GM10266 (cell line): ENCODE results near the gene TRABD2A.

Source experiments
- DNase-seq: peaks from one replicate; pipeline ENCODE4 v3.0.0; 2012; ENCODE audit errors: extremely low spot score
- TF ChIP-seq, protein P1 (sequence below): IDR thresholded peaks from 2 replicates; pipeline ENCODE4 v1.5.1; 2012; ENCODE audit warnings: mild to moderate bottlenecking, low read depth; ENCODE audit not compliant: control insufficient read depth, insufficient read depth; ENCODE audit errors: missing control alignments

The TRABD2A gene

DNA sequence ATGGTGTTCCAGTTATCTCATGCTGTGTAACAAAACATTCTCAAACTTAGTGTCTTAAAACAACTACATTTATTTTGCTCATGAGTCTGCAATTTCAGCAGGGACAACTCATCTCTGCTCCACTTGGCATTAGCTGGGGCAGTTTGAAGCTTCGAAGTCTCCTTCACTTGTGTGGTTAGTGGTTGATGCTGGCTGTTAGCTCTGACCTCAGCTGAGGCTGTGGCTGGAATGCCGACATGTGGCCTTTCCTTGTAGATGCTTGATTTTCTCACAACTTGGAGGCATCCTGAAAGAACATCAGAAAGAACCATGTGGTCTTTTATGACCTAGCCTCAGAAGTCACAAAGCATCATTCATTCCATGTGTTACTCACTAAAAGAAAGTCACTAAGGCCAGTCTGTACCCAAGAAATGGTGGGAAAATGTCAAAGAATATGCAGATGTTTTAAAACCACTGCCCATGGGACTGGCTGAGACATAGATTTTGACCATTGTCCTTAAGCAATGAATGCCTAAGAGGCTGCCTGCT, 20.8 kb upstream of the TRABD2A start:
- TF ChIP-seq, protein P1, sequence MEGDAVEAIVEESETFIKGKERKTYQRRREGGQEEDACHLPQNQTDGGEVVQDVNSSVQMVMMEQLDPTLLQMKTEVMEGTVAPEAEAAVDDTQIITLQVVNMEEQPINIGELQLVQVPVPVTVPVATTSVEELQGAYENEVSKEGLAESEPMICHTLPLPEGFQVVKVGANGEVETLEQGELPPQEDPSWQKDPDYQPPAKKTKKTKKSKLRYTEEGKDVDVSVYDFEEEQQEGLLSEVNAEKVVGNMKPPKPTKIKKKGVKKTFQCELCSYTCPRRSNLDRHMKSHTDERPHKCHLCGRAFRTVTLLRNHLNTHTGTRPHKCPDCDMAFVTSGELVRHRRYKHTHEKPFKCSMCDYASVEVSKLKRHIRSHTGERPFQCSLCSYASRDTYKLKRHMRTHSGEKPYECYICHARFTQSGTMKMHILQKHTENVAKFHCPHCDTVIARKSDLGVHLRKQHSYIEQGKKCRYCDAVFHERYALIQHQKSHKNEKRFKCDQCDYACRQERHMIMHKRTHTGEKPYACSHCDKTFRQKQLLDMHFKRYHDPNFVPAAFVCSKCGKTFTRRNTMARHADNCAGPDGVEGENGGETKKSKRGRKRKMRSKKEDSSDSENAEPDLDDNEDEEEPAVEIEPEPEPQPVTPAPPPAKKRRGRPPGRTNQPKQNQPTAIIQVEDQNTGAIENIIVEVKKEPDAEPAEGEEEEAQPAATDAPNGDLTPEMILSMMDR: no peak
- no peak for DNase-seq

DNA sequence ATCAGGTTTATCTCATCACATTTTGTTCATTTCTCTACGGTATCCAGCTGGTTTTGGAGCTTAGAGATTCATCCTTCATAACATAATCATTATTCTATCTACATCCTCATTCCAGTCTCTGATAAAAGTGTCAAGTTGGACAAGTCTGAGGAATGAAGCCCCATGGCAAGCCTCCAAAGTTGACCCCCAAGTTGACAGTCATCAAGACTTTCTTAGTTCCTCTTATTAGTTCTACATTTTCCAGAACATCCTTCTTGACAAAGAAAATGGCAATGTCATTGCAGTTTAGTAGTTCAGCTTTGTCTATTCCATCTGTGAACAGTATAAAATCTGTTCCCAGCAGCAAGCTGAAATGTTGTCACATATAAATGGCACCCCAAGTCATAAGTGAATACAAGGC, 20.1 kb upstream of the TRABD2A start:
- DNase-seq: no peak
- TF ChIP-seq, protein P1: no peak

DNA sequence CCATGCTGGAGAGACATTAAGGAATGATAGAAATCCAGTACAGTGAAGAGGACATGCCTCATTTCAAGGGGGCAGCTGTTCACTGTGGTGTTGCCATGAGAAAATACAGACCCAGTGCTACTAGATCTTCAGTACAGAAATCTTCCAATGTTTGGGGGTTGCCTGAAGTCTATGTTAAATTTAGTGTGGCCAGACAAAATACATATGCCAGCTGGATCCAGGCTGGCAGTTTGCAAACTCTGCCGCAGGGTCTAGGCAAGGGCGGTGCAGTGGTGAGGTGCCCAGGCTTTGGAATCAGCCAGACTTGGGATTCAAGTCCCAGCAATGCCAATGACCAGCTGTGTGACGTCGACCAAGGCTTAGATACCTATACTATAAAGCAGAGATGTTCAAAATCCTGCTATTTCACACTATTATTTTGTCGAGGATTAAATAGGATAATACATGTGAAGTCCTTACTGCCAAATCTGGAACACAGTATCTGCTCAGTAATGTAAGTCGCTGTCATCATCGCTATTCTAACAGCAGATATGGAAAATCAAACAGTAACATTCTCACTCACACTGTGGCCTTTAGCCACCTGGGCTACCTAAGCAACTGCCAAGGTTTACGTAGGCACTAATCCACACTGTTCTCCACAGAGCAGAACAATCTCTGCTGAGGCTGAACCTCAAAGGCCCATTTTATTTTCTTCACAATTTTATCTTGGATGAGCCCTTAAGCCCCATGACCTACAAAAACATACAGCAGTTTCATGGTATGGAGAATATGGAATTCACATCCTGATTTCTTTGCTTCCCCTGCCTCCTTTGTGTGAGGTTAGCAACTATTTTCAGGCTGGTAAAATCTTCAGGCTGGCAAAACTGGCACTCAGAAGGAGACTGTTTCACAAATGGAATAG, 18.7 kb upstream of the TRABD2A start:
- no peak for DNase-seq

DNA sequence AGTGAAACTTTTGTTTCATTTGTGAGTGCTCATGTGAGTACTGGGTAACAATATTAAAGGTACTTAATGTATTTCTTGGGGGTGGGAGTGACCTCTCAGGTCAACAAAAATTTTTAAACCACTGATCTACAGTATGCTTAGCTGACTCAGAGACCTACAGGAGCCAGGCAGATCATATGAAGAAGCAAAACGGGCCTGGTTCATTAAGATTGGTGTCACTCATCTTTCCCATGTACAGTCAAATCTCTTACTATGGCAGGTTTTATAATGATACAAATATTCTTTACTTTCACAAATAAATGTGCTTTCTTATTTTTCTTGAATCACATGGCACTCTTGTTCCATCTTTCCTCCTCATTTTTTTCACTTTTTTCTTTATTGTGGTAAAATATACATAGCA, 16.9 kb upstream of the TRABD2A start:
- TF ChIP-seq, protein P1: no peak
- DNase-seq: no peak

More for the DNA sequence above, 18.7 kb upstream of the TRABD2A start:
- TF ChIP-seq, protein P1: no peak

DNA sequence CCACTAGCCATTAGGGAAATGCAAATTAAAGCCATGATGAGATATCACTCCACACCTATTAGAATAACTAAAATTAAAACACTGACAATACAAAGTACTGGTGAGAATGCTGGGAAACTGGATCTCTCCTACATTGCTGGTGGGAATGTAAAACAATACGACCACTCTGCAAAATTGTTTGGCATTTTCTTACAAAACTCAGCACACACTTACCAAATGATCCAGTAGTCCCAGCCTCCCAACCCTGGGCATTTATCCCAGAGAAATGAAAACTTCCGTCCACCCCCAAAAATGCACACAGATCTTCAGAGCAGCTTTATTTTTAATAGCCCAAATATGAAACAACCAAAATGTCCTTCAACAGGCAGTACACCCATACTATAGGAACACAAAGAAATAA, 15.7 kb upstream of the TRABD2A start:
- TF ChIP-seq, protein P1: no peak
- DNase-seq: no peak

DNA sequence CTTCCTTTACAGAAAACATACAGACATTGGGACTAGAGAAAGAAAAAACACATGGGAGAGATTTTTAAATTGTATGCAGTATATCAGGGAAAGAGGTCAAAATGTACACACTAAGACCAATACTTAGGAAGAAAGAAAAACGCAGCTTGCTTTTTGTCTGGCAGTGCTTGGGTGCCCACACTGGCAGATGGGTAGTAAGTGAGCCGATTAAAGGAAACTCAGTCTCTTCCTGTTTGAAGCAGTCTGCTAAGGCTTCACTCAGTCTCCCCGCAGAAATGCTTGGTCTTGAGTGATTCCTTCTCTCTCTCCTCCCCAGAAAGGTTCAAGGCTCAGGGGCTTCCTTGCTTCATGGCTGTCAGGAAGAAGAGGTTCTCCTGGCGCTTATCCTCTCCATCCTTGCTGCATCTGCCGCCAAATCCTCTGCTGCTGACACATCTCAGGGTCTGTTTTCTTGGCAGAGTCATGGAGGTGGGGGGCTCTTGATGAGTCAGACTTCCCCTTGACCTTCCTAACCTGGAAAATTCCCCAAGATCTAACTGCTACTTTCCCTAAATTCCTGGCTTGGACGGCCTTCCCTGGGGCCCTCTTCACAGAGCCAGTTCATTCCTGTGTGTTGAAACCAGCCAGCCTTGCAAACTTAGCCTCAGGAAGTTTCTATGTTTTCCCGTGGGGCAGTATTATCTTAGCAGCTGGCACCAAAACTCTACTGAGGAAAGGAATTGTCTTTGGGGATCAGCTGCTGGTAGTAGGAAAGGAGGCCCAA, 14.1 kb upstream of the TRABD2A start:
- no peak for DNase-seq
- TF ChIP-seq, protein P1: no peak
